Rectal smooth muscle tissue (tissue), 1 donor: ENCODE results near the gene UBN2.
"Not testable (repeated sequence)": the region's sequence is repeated elsewhere in the genome, so short reads cannot be mapped to it uniquely, and the experiment has no call there.

Experiments used
- H3K27ac ChIP-seq: one replicate; pipeline ENCODE4 v1.7.0; 2013; ENCODE audit warnings: low read depth, low read length, inconsistent platforms
- H3K27me3 ChIP-seq: one replicate; pipeline ENCODE4 v1.7.0; 2013; ENCODE audit warnings: low read length; ENCODE audit not compliant: control insufficient read depth, insufficient read depth
- H3K36me3 ChIP-seq: one replicate; pipeline ENCODE4 v1.7.0; 2013; ENCODE audit warnings: low read length; ENCODE audit not compliant: control insufficient read depth, insufficient read depth
- H3K4me1 ChIP-seq: one replicate; pipeline ENCODE4 v1.7.0; 2013; ENCODE audit warnings: low read length; ENCODE audit not compliant: control insufficient read depth, insufficient read depth
- H3K4me3 ChIP-seq: one replicate; pipeline ENCODE4 v1.7.0; 2013; ENCODE audit warnings: low read length
- H3K9ac ChIP-seq: one replicate; pipeline ENCODE4 v1.7.0; 2013; ENCODE audit warnings: low read length

The UBN2 gene

GRCh38 chr7:139230774-139231512 lies at the start of gene UBN2:
Gene UBN2, plus strand, starts transcription at chr7:139231237. Its CDS starts 248 bp downstream, at chr7:139231485.
- Histone ChIP-seq H3K36me3 (no peaks in the 10 kb centered on the region), H3K4me3 (peak within 1 kb of the TSS; percentile 100), H3K27ac (peak within 1 kb of the TSS; percentile 98), H3K9ac (peak within 1 kb of the TSS; percentile 93), H3K27me3 (no peaks in the 10 kb centered on the region), H3K4me1 (peaks cover 4% of the 10 kb centered on the region)

GRCh38 chr7:139181404-139181803 lies 49.6 kb upstream of the UBN2 start:
- Histone ChIP-seq H3K9ac (no peak overlapping the region), H3K4me1 (no peaks in the 10 kb centered on the region), H3K36me3 (no peaks in the 10 kb centered on the region), H3K27ac (no peak overlapping the region), H3K27me3 (no peaks in the 10 kb centered on the region), H3K4me3 (no peak overlapping the region)

GRCh38 chr7:139182363-139182762 lies 48.7 kb upstream of the UBN2 start:
- Histone ChIP-seq H3K4me3 (no peak overlapping the region), H3K27me3 (no peaks in the 10 kb centered on the region), H3K9ac (no peak overlapping the region), H3K27ac (no peak overlapping the region), H3K4me1 (no peaks in the 10 kb centered on the region), H3K36me3 (no peaks in the 10 kb centered on the region)

- Histone ChIP-seq H3K4me1 (no peaks in the 10 kb centered on the region), H3K36me3 (no peaks in the 10 kb centered on the region), H3K9ac (no peak overlapping the region), H3K27me3 (no peaks in the 10 kb centered on the region), H3K4me3 (no peak overlapping the region), H3K27ac (no peak overlapping the region)
These were observed 47.8 kb upstream of the UBN2 start for GRCh38 chr7:139183251-139183650.

GRCh38 chr7:139183878-139184338 lies 47.1 kb upstream of the UBN2 start:
- H3K9ac ChIP-seq, result no peak overlapping the region
- no peaks in the 10 kb centered on the region for H3K4me1 ChIP-seq
- no peak overlapping the region for H3K27ac ChIP-seq
- no peaks in the 10 kb centered on the region for H3K36me3 ChIP-seq
- no peak overlapping the region for H3K4me3 ChIP-seq
- no peaks in the 10 kb centered on the region for H3K27me3 ChIP-seq

- no peak overlapping the region for H3K4me3 ChIP-seq
- H3K9ac ChIP-seq, result no peak overlapping the region
- no peaks in the 10 kb centered on the region for H3K36me3 ChIP-seq
- no peaks in the 10 kb centered on the region for H3K4me1 ChIP-seq
- no peak overlapping the region for H3K27ac ChIP-seq
- H3K27me3 ChIP-seq, result no peaks in the 10 kb centered on the region
These were observed 44.9 kb upstream of the UBN2 start for GRCh38 chr7:139186146-139186545.

GRCh38 chr7:139189357-139189756 lies 41.7 kb upstream of the UBN2 start:
- no peaks in the 10 kb centered on the region for H3K27me3 ChIP-seq
- no peaks in the 10 kb centered on the region for H3K4me1 ChIP-seq
- no peak overlapping the region for H3K9ac ChIP-seq
- H3K27ac ChIP-seq, result no peak overlapping the region
- H3K4me3 ChIP-seq, result no peak overlapping the region
- H3K36me3 ChIP-seq, result peaks cover 3% of the 10 kb centered on the region

GRCh38 chr7:139192014-139192706 lies 38.9 kb upstream of the UBN2 start:
- H3K4me1 ChIP-seq, result no peaks in the 10 kb centered on the region
- no peak overlapping the region for H3K27ac ChIP-seq
- H3K4me3 ChIP-seq, result no peak overlapping the region
- H3K36me3 ChIP-seq, result peaks cover 3% of the 10 kb centered on the region
- H3K9ac ChIP-seq, result no peak overlapping the region
- H3K27me3 ChIP-seq, result no peaks in the 10 kb centered on the region

GRCh38 chr7:139200382-139200781 lies 30.7 kb upstream of the UBN2 start:
- Histone ChIP-seq H3K27ac (no peak overlapping the region), H3K4me3 (no peak overlapping the region), H3K36me3 (no peaks in the 10 kb centered on the region), H3K4me1 (no peaks in the 10 kb centered on the region), H3K27me3 (no peaks in the 10 kb centered on the region), H3K9ac (no peak overlapping the region)

- Histone ChIP-seq H3K27me3 (no peaks in the 10 kb centered on the region), H3K4me1 (no peaks in the 10 kb centered on the region), H3K27ac (no peak overlapping the region), H3K9ac (no peak overlapping the region), H3K4me3 (no peak overlapping the region), H3K36me3 (no peaks in the 10 kb centered on the region)
These were observed 27.0 kb upstream of the UBN2 start for GRCh38 chr7:139203992-139204391.

GRCh38 chr7:139205843-139206242 lies 25.2 kb upstream of the UBN2 start:
- Histone ChIP-seq H3K4me1 (no peaks in the 10 kb centered on the region), H3K9ac (no peak overlapping the region)

GRCh38 chr7:139212133-139212532 lies 18.9 kb upstream of the UBN2 start:
- no peak overlapping the region for H3K9ac ChIP-seq
- H3K36me3 ChIP-seq, result no peaks in the 10 kb centered on the region
- no peaks in the 10 kb centered on the region for H3K4me1 ChIP-seq
- H3K27ac ChIP-seq, result no peak overlapping the region
- H3K4me3 ChIP-seq, result no peak overlapping the region
- no peaks in the 10 kb centered on the region for H3K27me3 ChIP-seq

More at GRCh38 chr7:139205843-139206242, 25.2 kb upstream of the UBN2 start:
- Histone ChIP-seq H3K36me3 (no peaks in the 10 kb centered on the region), H3K27ac (no peak overlapping the region), H3K27me3 (no peaks in the 10 kb centered on the region), H3K4me3 (no peak overlapping the region)

GRCh38 chr7:139213489-139213888 lies 17.5 kb upstream of the UBN2 start:
- not testable (repeated sequence) for H3K4me3 ChIP-seq

More at GRCh38 chr7:139213489-139213888, 17.5 kb upstream of the UBN2 start:
- H3K36me3 ChIP-seq, H3K9ac ChIP-seq, H3K27me3 ChIP-seq, H3K27ac ChIP-seq, H3K4me1 ChIP-seq: not testable (repeated sequence)
